A673 (cell line): Measurements from ENCODE around the gene FGGY.

Source experiments
- EZH2 ChIP-seq: fragments of 200-600 bp; sonication (generic); IDR thresholded peaks from 2 replicates; pipeline ENCODE4 v1.6.1; 2017; ENCODE audit warnings: borderline replicate concordance, low read depth, mild to moderate bottlenecking, mixed read lengths, antibody characterized with exemption, low read length; ENCODE audit not compliant: poor library complexity, severe bottlenecking
- TF ChIP-seq, protein P1 (sequence below): fragments of 300-800, 200-600 bp; sonication (generic); conservative IDR thresholded peaks from 2 replicates; pipeline ENCODE4 v1.5.1; 2017; ENCODE audit warnings: low read depth, mild to moderate bottlenecking, antibody characterized with exemption, low read length, moderate library complexity, mixed read lengths

DNA sequence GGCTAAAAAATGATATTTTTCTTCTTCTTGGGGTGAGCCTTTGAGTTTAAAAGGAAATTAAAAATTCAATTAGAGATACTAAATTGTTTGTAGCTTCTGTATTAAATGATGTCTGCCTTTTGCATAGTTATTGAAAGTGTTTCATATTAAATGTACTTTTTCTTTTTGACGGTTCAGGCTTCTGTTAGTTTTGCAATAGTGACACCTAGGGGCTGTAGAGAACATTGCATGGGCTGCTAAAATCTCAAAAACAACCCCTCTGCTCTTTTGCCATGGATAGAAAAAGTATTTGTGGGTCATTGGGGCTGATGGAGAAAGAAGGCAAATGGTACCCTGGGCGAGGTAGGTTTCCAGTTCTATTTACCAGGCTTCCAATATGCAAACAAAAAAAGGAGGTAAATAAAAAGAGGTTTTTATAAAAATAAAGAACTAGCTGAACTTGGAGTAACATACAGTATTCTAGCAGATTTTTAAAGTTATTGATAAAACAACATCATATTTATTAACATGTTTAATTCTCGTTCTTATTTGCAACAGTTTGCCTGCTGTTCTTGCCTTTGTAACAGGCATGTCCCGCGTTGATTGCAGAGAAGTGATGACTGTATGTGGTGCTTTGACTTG is 402.4 kb downstream of the FGGY start:
- TF ChIP-seq, protein P1, sequence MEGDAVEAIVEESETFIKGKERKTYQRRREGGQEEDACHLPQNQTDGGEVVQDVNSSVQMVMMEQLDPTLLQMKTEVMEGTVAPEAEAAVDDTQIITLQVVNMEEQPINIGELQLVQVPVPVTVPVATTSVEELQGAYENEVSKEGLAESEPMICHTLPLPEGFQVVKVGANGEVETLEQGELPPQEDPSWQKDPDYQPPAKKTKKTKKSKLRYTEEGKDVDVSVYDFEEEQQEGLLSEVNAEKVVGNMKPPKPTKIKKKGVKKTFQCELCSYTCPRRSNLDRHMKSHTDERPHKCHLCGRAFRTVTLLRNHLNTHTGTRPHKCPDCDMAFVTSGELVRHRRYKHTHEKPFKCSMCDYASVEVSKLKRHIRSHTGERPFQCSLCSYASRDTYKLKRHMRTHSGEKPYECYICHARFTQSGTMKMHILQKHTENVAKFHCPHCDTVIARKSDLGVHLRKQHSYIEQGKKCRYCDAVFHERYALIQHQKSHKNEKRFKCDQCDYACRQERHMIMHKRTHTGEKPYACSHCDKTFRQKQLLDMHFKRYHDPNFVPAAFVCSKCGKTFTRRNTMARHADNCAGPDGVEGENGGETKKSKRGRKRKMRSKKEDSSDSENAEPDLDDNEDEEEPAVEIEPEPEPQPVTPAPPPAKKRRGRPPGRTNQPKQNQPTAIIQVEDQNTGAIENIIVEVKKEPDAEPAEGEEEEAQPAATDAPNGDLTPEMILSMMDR, result peak; percentile 93
- no peak for TF ChIP-seq EZH2
